ENCODE data around the gene CEL.
A peak's percentile ranks its signal among the peaks of the same experiment; 100 is the strongest.

CEL gene

GRCh38 chr9:133100506-133101355 is 39.0 kb downstream of the CEL start:
- Histone ChIP-seq H3K27me3 (replicated peaks; ENCODE audit: control insufficient read depth, insufficient read depth, low read length) (no peaks in the 10 kb centered on the region), H3K36me3 (ENCODE audit: control insufficient read depth, insufficient read depth, low read length, severe bottlenecking) (peaks cover 75% of the 10 kb centered on the region)

GRCh38 chr9:133101356-133102189 is 39.8 kb downstream of the CEL start:
- no peak overlapping the region for H3K4me3 ChIP-seq (ENCODE audit: low read length)
- DNase-seq (ENCODE audit: low read depth) = no peak
- no peaks in the 10 kb centered on the region for H3K27me3 ChIP-seq (replicated peaks; ENCODE audit: control insufficient read depth, insufficient read depth, low read length)
- H3K9me3 ChIP-seq (ENCODE audit: control insufficient read depth, low read length) = peaks cover 1% of the 10 kb centered on the region
- H3K36me3 ChIP-seq (ENCODE audit: control insufficient read depth, insufficient read depth, low read length, severe bottlenecking) = peaks cover 80% of the 10 kb centered on the region
- H3K9ac ChIP-seq (ENCODE audit: low read length) = no peak overlapping the region
- H3K4me1 ChIP-seq (ENCODE audit: control insufficient read depth, insufficient read depth, low read length) = no peaks in the 10 kb centered on the region

More at GRCh38 chr9:133100506-133101355, 39.0 kb downstream of the CEL start:
- H3K4me1 ChIP-seq (ENCODE audit: control insufficient read depth, insufficient read depth, low read length) = no peaks in the 10 kb centered on the region
- DNase-seq (ENCODE audit: low read depth) = no peak
- no peak overlapping the region for H3K4me3 ChIP-seq (ENCODE audit: low read length)
- no peak overlapping the region for H3K9ac ChIP-seq (ENCODE audit: low read length)
- peaks cover 10% of the 10 kb centered on the region for H3K9me3 ChIP-seq (ENCODE audit: control insufficient read depth, low read length)

GRCh38 chr9:133102190-133103021 is 40.6 kb downstream of the CEL start:
- no peaks in the 10 kb centered on the region for H3K27me3 ChIP-seq (replicated peaks; ENCODE audit: control insufficient read depth, insufficient read depth, low read length)
- H3K9ac ChIP-seq (ENCODE audit: low read length) = no peak overlapping the region
- no peaks in the 10 kb centered on the region for H3K9me3 ChIP-seq (ENCODE audit: control insufficient read depth, low read length)
- H3K36me3 ChIP-seq (ENCODE audit: control insufficient read depth, insufficient read depth, low read length, severe bottlenecking) = peaks cover 80% of the 10 kb centered on the region
- no peak for DNase-seq (ENCODE audit: low read depth)
- no peaks in the 10 kb centered on the region for H3K4me1 ChIP-seq (ENCODE audit: control insufficient read depth, insufficient read depth, low read length)
- H3K4me3 ChIP-seq (ENCODE audit: low read length) = no peak overlapping the region

GRCh38 chr9:133103183-133103986 is 41.6 kb downstream of the CEL start:
- Histone ChIP-seq H3K4me3 (ENCODE audit: low read length) (no peak overlapping the region), H3K36me3 (ENCODE audit: control insufficient read depth, insufficient read depth, low read length, severe bottlenecking) (peaks cover 80% of the 10 kb centered on the region), H3K4me1 (ENCODE audit: control insufficient read depth, insufficient read depth, low read length) (no peaks in the 10 kb centered on the region), H3K27me3 (replicated peaks; ENCODE audit: control insufficient read depth, insufficient read depth, low read length) (no peaks in the 10 kb centered on the region), H3K9me3 (ENCODE audit: control insufficient read depth, low read length) (no peaks in the 10 kb centered on the region), H3K9ac (ENCODE audit: low read length) (no peak overlapping the region)
- DNase-seq (ENCODE audit: low read depth) = peak; percentile 71

- Histone ChIP-seq H3K4me3 (ENCODE audit: low read length) (no peak overlapping the region), H3K27me3 (replicated peaks; ENCODE audit: control insufficient read depth, insufficient read depth, low read length) (no peaks in the 10 kb centered on the region), H3K4me1 (ENCODE audit: control insufficient read depth, insufficient read depth, low read length) (no peaks in the 10 kb centered on the region), H3K9ac (ENCODE audit: low read length) (no peak overlapping the region), H3K9me3 (ENCODE audit: control insufficient read depth, low read length) (no peaks in the 10 kb centered on the region), H3K36me3 (ENCODE audit: control insufficient read depth, insufficient read depth, low read length, severe bottlenecking) (peaks cover 76% of the 10 kb centered on the region)
- DNase-seq (ENCODE audit: low read depth) = no peak
Measured at GRCh38 chr9:133103987-133104505, 42.3 kb downstream of the CEL start.

- H3K9me3 ChIP-seq (ENCODE audit: control insufficient read depth, low read length) = no peaks in the 10 kb centered on the region
- H3K4me1 ChIP-seq (ENCODE audit: control insufficient read depth, insufficient read depth, low read length) = no peaks in the 10 kb centered on the region
- no peak overlapping the region for H3K4me3 ChIP-seq (ENCODE audit: low read length)
- no peak overlapping the region for H3K9ac ChIP-seq (ENCODE audit: low read length)
- DNase-seq (ENCODE audit: low read depth) = no peak
- no peaks in the 10 kb centered on the region for H3K27me3 ChIP-seq (replicated peaks; ENCODE audit: control insufficient read depth, insufficient read depth, low read length)
- H3K36me3 ChIP-seq (ENCODE audit: control insufficient read depth, insufficient read depth, low read length, severe bottlenecking) = peaks cover 74% of the 10 kb centered on the region
Measured at GRCh38 chr9:133104718-133105460, 43.1 kb downstream of the CEL start.

- Histone ChIP-seq H3K4me1 (ENCODE audit: control insufficient read depth, insufficient read depth, low read length) (no peaks in the 10 kb centered on the region), H3K4me3 (ENCODE audit: low read length) (no peak overlapping the region), H3K9ac (ENCODE audit: low read length) (no peak overlapping the region), H3K27me3 (replicated peaks; ENCODE audit: control insufficient read depth, insufficient read depth, low read length) (no peaks in the 10 kb centered on the region), H3K36me3 (ENCODE audit: control insufficient read depth, insufficient read depth, low read length, severe bottlenecking) (peaks cover 74% of the 10 kb centered on the region), H3K9me3 (ENCODE audit: control insufficient read depth, low read length) (no peaks in the 10 kb centered on the region)
- no peak for DNase-seq (ENCODE audit: low read depth)
Measured at GRCh38 chr9:133105461-133105770, 43.6 kb downstream of the CEL start.

- H3K9ac ChIP-seq (ENCODE audit: low read length) = no peak overlapping the region
- H3K9me3 ChIP-seq (ENCODE audit: control insufficient read depth, low read length) = no peaks in the 10 kb centered on the region
- peaks cover 62% of the 10 kb centered on the region for H3K36me3 ChIP-seq (ENCODE audit: control insufficient read depth, insufficient read depth, low read length, severe bottlenecking)
- H3K4me3 ChIP-seq (ENCODE audit: low read length) = no peak overlapping the region
- DNase-seq (ENCODE audit: low read depth) = no peak
- no peaks in the 10 kb centered on the region for H3K27me3 ChIP-seq (replicated peaks; ENCODE audit: control insufficient read depth, insufficient read depth, low read length)
- H3K4me1 ChIP-seq (ENCODE audit: control insufficient read depth, insufficient read depth, low read length) = no peaks in the 10 kb centered on the region
Measured at GRCh38 chr9:133106511-133107244, 44.9 kb downstream of the CEL start.

- no peaks in the 10 kb centered on the region for H3K9me3 ChIP-seq (ENCODE audit: control insufficient read depth, low read length)
- H3K9ac ChIP-seq (ENCODE audit: low read length) = no peak overlapping the region
- H3K4me3 ChIP-seq (ENCODE audit: low read length) = no peak overlapping the region
- H3K27me3 ChIP-seq (replicated peaks; ENCODE audit: control insufficient read depth, insufficient read depth, low read length) = no peaks in the 10 kb centered on the region
- no peaks in the 10 kb centered on the region for H3K4me1 ChIP-seq (ENCODE audit: control insufficient read depth, insufficient read depth, low read length)
- H3K36me3 ChIP-seq (ENCODE audit: control insufficient read depth, insufficient read depth, low read length, severe bottlenecking) = peaks cover 56% of the 10 kb centered on the region
- no peak for DNase-seq (ENCODE audit: low read depth)
Measured at GRCh38 chr9:133107245-133107722, 45.5 kb downstream of the CEL start.
